ENCODE measurements around the gene TGFB3.

DNA sequence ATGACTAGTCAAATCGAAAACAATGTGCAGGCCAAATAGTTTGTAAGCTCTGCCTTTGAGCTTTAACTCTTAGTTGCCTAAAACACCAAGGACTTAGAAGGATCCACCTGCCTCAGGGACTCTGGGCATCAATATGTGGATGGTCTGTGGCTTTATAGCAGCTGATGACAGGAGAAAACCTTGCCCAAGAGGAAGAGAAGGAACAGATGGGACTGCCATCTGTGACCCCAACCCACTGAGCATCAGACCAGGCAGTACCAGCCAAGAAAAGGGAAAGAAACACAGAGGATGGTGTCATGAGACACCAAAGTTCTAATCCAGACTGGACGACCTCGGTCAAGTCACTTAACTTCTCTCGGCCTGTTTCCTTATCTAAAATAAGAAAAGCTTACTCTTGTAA lies 12.7 kb downstream of the TGFB3 start:
- TF ChIP-seq ELF4 (CRISPR knock-in tag; IDR thresholded peaks at IDR 0.05; ENCODE audit: low read depth): no peak
- no peak for TF ChIP-seq MAX (CRISPR knock-in tag; IDR thresholded peaks at IDR 0.05)
- TF ChIP-seq, protein P1, sequence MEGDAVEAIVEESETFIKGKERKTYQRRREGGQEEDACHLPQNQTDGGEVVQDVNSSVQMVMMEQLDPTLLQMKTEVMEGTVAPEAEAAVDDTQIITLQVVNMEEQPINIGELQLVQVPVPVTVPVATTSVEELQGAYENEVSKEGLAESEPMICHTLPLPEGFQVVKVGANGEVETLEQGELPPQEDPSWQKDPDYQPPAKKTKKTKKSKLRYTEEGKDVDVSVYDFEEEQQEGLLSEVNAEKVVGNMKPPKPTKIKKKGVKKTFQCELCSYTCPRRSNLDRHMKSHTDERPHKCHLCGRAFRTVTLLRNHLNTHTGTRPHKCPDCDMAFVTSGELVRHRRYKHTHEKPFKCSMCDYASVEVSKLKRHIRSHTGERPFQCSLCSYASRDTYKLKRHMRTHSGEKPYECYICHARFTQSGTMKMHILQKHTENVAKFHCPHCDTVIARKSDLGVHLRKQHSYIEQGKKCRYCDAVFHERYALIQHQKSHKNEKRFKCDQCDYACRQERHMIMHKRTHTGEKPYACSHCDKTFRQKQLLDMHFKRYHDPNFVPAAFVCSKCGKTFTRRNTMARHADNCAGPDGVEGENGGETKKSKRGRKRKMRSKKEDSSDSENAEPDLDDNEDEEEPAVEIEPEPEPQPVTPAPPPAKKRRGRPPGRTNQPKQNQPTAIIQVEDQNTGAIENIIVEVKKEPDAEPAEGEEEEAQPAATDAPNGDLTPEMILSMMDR (IDR thresholded peaks at IDR 0.05): no peak
- TF ChIP-seq JUN (CRISPR knock-in tag; IDR thresholded peaks at IDR 0.05): no peak
- TF ChIP-seq, protein P2, sequence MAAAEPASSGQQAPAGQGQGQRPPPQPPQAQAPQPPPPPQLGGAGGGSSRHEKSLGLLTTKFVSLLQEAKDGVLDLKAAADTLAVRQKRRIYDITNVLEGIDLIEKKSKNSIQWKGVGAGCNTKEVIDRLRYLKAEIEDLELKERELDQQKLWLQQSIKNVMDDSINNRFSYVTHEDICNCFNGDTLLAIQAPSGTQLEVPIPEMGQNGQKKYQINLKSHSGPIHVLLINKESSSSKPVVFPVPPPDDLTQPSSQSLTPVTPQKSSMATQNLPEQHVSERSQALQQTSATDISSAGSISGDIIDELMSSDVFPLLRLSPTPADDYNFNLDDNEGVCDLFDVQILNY (CRISPR knock-in tag; IDR thresholded peaks at IDR 0.05): no peak

Data from WTC11 (cell line).